MV-4-11 (cell line): ENCODE measurements around the gene ADAMTS13.
"Not testable (repeated sequence)": the region's sequence is repeated elsewhere in the genome, so short reads cannot be mapped to it uniquely, and the experiment has no call there.

Experiments
- DNase-seq: peaks from one replicate; lab custom pipeline; 2025; lab: John Stamatoyannopoulos, UW

Gene ADAMTS13

GRCh38 chr9:133392308-133392707, 29.9 kb upstream of the ADAMTS13 start:
- DNase-seq = not testable (repeated sequence)

GRCh38 chr9:133393399-133393798, 28.8 kb upstream of the ADAMTS13 start:
- no peak for DNase-seq

- DNase-seq = no peak
Observed at GRCh38 chr9:133394687-133395271, 27.4 kb upstream of the ADAMTS13 start.

- no peak for DNase-seq
Observed at GRCh38 chr9:133396952-133397351, 25.2 kb upstream of the ADAMTS13 start.

- no peak for DNase-seq
Observed at GRCh38 chr9:133397370-133397769, 24.8 kb upstream of the ADAMTS13 start.

- DNase-seq = no peak
Observed at GRCh38 chr9:133397895-133398294, 24.3 kb upstream of the ADAMTS13 start.

GRCh38 chr9:133400292-133400691, 21.9 kb upstream of the ADAMTS13 start:
- no peak for DNase-seq

- no peak for DNase-seq
Observed at GRCh38 chr9:133401588-133401987, 20.6 kb upstream of the ADAMTS13 start.

GRCh38 chr9:133402689-133403088, 19.5 kb upstream of the ADAMTS13 start:
- no peak for DNase-seq

- DNase-seq = no peak
Observed at GRCh38 chr9:133403766-133404453, 18.3 kb upstream of the ADAMTS13 start.

- no peak for DNase-seq
Observed at GRCh38 chr9:133404454-133405002, 17.6 kb upstream of the ADAMTS13 start.

GRCh38 chr9:133405508-133406438, 16.4 kb upstream of the ADAMTS13 start:
- no peak for DNase-seq

GRCh38 chr9:133406480-133407307, 15.5 kb upstream of the ADAMTS13 start:
- peak; percentile 72 for DNase-seq

GRCh38 chr9:133408042-133408441, 14.1 kb upstream of the ADAMTS13 start:
- no peak for DNase-seq

- no peak for DNase-seq
Observed at GRCh38 chr9:133415170-133415569, 7.0 kb upstream of the ADAMTS13 start.

- peak; percentile 88 for DNase-seq
Observed at GRCh38 chr9:133417541-133418461, 4.4 kb upstream of the ADAMTS13 start, which contains the start of gene REXO4. Gene REXO4, minus strand, starts transcription at chr9:133418010. Its CDS starts 166 bp downstream, at chr9:133417844.

- no peak for DNase-seq
Observed at GRCh38 chr9:133419005-133419404, 3.2 kb upstream of the ADAMTS13 start.

- peak; percentile 53 for DNase-seq
Observed at GRCh38 chr9:133420392-133420827, 1.8 kb upstream of the ADAMTS13 start.

GRCh38 chr9:133423216-133423615, 1.0 kb downstream of the ADAMTS13 start:
- DNase-seq = no peak

- DNase-seq = no peak
Observed at GRCh38 chr9:133424187-133424586, 2.0 kb downstream of the ADAMTS13 start.
